ENCODE measurements around the gene ACP4.
A peak's percentile ranks its signal among the peaks of the same experiment; 100 is the strongest.
"Not testable (repeated sequence)": the region's sequence is repeated elsewhere in the genome, so short reads cannot be mapped to it uniquely, and the experiment has no call there.

Gene ACP4

GRCh38 chr19:50797781-50798658 lies 7.8 kb downstream of the ACP4 start:
- peaks cover 73% of the 10 kb centered on the region for H3K36me3 ChIP-seq (ENCODE audit: control insufficient read depth, insufficient read depth, low read length)
- H3K9ac ChIP-seq (ENCODE audit: low read length) = no peak overlapping the region
- H3K9me3 ChIP-seq (ENCODE audit: control insufficient read depth, insufficient read depth, low read depth, low read length) = no peaks in the 10 kb centered on the region
- H3K27me3 ChIP-seq (ENCODE audit: control insufficient read depth, insufficient read depth, low read length) = no peaks in the 10 kb centered on the region
- no peak overlapping the region for H3K4me3 ChIP-seq (ENCODE audit: low read depth, low read length)
- peaks cover 18% of the 10 kb centered on the region for H3K4me1 ChIP-seq (ENCODE audit: control insufficient read depth, insufficient read depth, low read length)
- no peak overlapping the region for H3K27ac ChIP-seq (ENCODE audit: low read depth, low read length)

- no peak overlapping the region for H3K27ac ChIP-seq (ENCODE audit: low read depth, low read length)
- H3K9me3 ChIP-seq (ENCODE audit: control insufficient read depth, insufficient read depth, low read depth, low read length) = no peaks in the 10 kb centered on the region
- no peaks in the 10 kb centered on the region for H3K27me3 ChIP-seq (ENCODE audit: control insufficient read depth, insufficient read depth, low read length)
- H3K36me3 ChIP-seq (ENCODE audit: control insufficient read depth, insufficient read depth, low read length) = peaks cover 79% of the 10 kb centered on the region
- H3K9ac ChIP-seq (ENCODE audit: low read length) = no peak overlapping the region
- no peak overlapping the region for H3K4me3 ChIP-seq (ENCODE audit: low read depth, low read length)
- H3K4me1 ChIP-seq (ENCODE audit: control insufficient read depth, insufficient read depth, low read length) = peaks cover 18% of the 10 kb centered on the region
These were observed 8.7 kb downstream of the ACP4 start for GRCh38 chr19:50798659-50799546.

GRCh38 chr19:50799547-50799851 lies 9.3 kb downstream of the ACP4 start:
- no peak overlapping the region for H3K4me3 ChIP-seq (ENCODE audit: low read depth, low read length)
- H3K9me3 ChIP-seq (ENCODE audit: control insufficient read depth, insufficient read depth, low read depth, low read length) = no peaks in the 10 kb centered on the region
- no peak overlapping the region for H3K27ac ChIP-seq (ENCODE audit: low read depth, low read length)
- H3K27me3 ChIP-seq (ENCODE audit: control insufficient read depth, insufficient read depth, low read length) = no peaks in the 10 kb centered on the region
- H3K9ac ChIP-seq (ENCODE audit: low read length) = no peak overlapping the region
- H3K36me3 ChIP-seq (ENCODE audit: control insufficient read depth, insufficient read depth, low read length) = peaks cover 81% of the 10 kb centered on the region
- H3K4me1 ChIP-seq (ENCODE audit: control insufficient read depth, insufficient read depth, low read length) = peaks cover 16% of the 10 kb centered on the region

GRCh38 chr19:50801107-50801506 lies 10.9 kb downstream of the ACP4 start:
- Histone ChIP-seq H3K27ac (ENCODE audit: low read depth, low read length) (no peak overlapping the region), H3K9ac (ENCODE audit: low read length) (no peak overlapping the region), H3K4me1 (ENCODE audit: control insufficient read depth, insufficient read depth, low read length) (peaks cover 10% of the 10 kb centered on the region), H3K36me3 (ENCODE audit: control insufficient read depth, insufficient read depth, low read length) (peaks cover 72% of the 10 kb centered on the region), H3K4me3 (ENCODE audit: low read depth, low read length) (no peak overlapping the region), H3K27me3 (ENCODE audit: control insufficient read depth, insufficient read depth, low read length) (no peaks in the 10 kb centered on the region), H3K9me3 (ENCODE audit: control insufficient read depth, insufficient read depth, low read depth, low read length) (no peaks in the 10 kb centered on the region)

- Histone ChIP-seq H3K27me3 (ENCODE audit: control insufficient read depth, insufficient read depth, low read length) (peaks cover 7% of the 10 kb centered on the region), H3K4me1 (ENCODE audit: control insufficient read depth, insufficient read depth, low read length) (peaks cover 10% of the 10 kb centered on the region), H3K9ac (ENCODE audit: low read length) (peak overlapping the region; percentile 98), H3K36me3 (ENCODE audit: control insufficient read depth, insufficient read depth, low read length) (peaks cover 46% of the 10 kb centered on the region), H3K4me3 (ENCODE audit: low read depth, low read length) (peak overlapping the region; percentile 98), H3K27ac (ENCODE audit: low read depth, low read length) (peak overlapping the region; percentile 99), H3K9me3 (ENCODE audit: control insufficient read depth, insufficient read depth, low read depth, low read length) (no peaks in the 10 kb centered on the region)
These were observed 13.6 kb downstream of the ACP4 start for GRCh38 chr19:50803633-50804419.

GRCh38 chr19:50804420-50805272 lies 14.4 kb downstream of the ACP4 start:
- H3K36me3 ChIP-seq (ENCODE audit: control insufficient read depth, insufficient read depth, low read length) = peaks cover 38% of the 10 kb centered on the region
- H3K4me3 ChIP-seq (ENCODE audit: low read depth, low read length) = peak overlapping the region; percentile 98
- H3K27ac ChIP-seq (ENCODE audit: low read depth, low read length) = peak overlapping the region; percentile 99
- peaks cover 10% of the 10 kb centered on the region for H3K27me3 ChIP-seq (ENCODE audit: control insufficient read depth, insufficient read depth, low read length)
- H3K9me3 ChIP-seq (ENCODE audit: control insufficient read depth, insufficient read depth, low read depth, low read length) = no peaks in the 10 kb centered on the region
- peaks cover 10% of the 10 kb centered on the region for H3K4me1 ChIP-seq (ENCODE audit: control insufficient read depth, insufficient read depth, low read length)
- H3K9ac ChIP-seq (ENCODE audit: low read length) = peak overlapping the region; percentile 98

- H3K27me3 ChIP-seq (ENCODE audit: control insufficient read depth, insufficient read depth, low read length) = peaks cover 42% of the 10 kb centered on the region
- 0 out of 2 replicates have a peak, but pooled peaks cover 2% of the 10 kb centered on the region for H3K36me3 ChIP-seq (ENCODE audit: control insufficient read depth, insufficient read depth, low read length)
- no peaks in the 10 kb centered on the region for H3K9me3 ChIP-seq (ENCODE audit: control insufficient read depth, insufficient read depth, low read depth, low read length)
- no peak overlapping the region for H3K4me3 ChIP-seq (ENCODE audit: low read depth, low read length)
- H3K4me1 ChIP-seq (ENCODE audit: control insufficient read depth, insufficient read depth, low read length) = no peaks in the 10 kb centered on the region
- H3K9ac ChIP-seq (ENCODE audit: low read length) = no peak overlapping the region
- no peak overlapping the region for H3K27ac ChIP-seq (ENCODE audit: low read depth, low read length)
These were observed 18.6 kb downstream of the ACP4 start for GRCh38 chr19:50808856-50809255.

- H3K36me3 ChIP-seq (ENCODE audit: control insufficient read depth, insufficient read depth, low read length); H3K9me3 ChIP-seq (ENCODE audit: control insufficient read depth, insufficient read depth, low read depth, low read length); H3K9ac ChIP-seq (ENCODE audit: low read length); H3K27ac ChIP-seq (ENCODE audit: low read depth, low read length); H3K4me1 ChIP-seq (ENCODE audit: control insufficient read depth, insufficient read depth, low read length); H3K4me3 ChIP-seq (ENCODE audit: low read depth, low read length): not testable (repeated sequence)
- H3K27me3 ChIP-seq (ENCODE audit: control insufficient read depth, insufficient read depth, low read length) = peaks cover 66% of the 10 kb centered on the region
These were observed 21.5 kb downstream of the ACP4 start for GRCh38 chr19:50811622-50812238.

- Histone ChIP-seq H3K4me3 (ENCODE audit: low read depth, low read length) (no peak overlapping the region), H3K36me3 (ENCODE audit: control insufficient read depth, insufficient read depth, low read length) (no peaks in the 10 kb centered on the region), H3K27me3 (ENCODE audit: control insufficient read depth, insufficient read depth, low read length) (peaks cover 72% of the 10 kb centered on the region), H3K9me3 (ENCODE audit: control insufficient read depth, insufficient read depth, low read depth, low read length) (no peaks in the 10 kb centered on the region), H3K9ac (ENCODE audit: low read length) (no peak overlapping the region), H3K4me1 (ENCODE audit: control insufficient read depth, insufficient read depth, low read length) (peaks cover 2% of the 10 kb centered on the region; the same call in 1 of the 2 replicates), H3K27ac (ENCODE audit: low read depth, low read length) (no peak overlapping the region)
These were observed 22.3 kb downstream of the ACP4 start for GRCh38 chr19:50812474-50812873.

GRCh38 chr19:50814883-50815282 lies 24.7 kb downstream of the ACP4 start:
- Histone ChIP-seq H3K27me3 (ENCODE audit: control insufficient read depth, insufficient read depth, low read length) (peaks cover 79% of the 10 kb centered on the region), H3K9ac (ENCODE audit: low read length) (no peak overlapping the region), H3K4me3 (ENCODE audit: low read depth, low read length) (no peak overlapping the region)

More at GRCh38 chr19:50814883-50815282, 24.7 kb downstream of the ACP4 start:
- H3K27ac ChIP-seq (ENCODE audit: low read depth, low read length) = no peak overlapping the region
- no peaks in the 10 kb centered on the region for H3K36me3 ChIP-seq (ENCODE audit: control insufficient read depth, insufficient read depth, low read length)
- H3K9me3 ChIP-seq (ENCODE audit: control insufficient read depth, insufficient read depth, low read depth, low read length) = no peaks in the 10 kb centered on the region
- peaks cover 13% of the 10 kb centered on the region for H3K4me1 ChIP-seq (ENCODE audit: control insufficient read depth, insufficient read depth, low read length)

All from HUES6 (cell line).